SK-N-SH (cell line): ENCODE results near the gene CCDC40. TPM values are rescaled to one million over a fixed set of nuclear protein-coding genes. Genes with fewer than 3 reads are reported as not detected.

Experiments used
- CTCF ChIA-PET: fragments of 300-600, 350-600 bp; formaldehyde crosslinking; extraction: SDS; loops from one replicate; lab custom pipeline; 2021; lab: Yijun Ruan, JAX
- POLR2A ChIA-PET: fragments of 350-600 bp; sonication (Branson Sonifier 250); formaldehyde crosslinking; extraction: SDS; loops from one replicate; lab custom pipeline; 2020; ENCODE audit warnings: antibody characterized with exemption, inconsistent platforms; lab: Yijun Ruan, JAX
- DNase-seq: peaks from one replicate; pipeline ENCODE4 v3.0.0; 2012
- H2AFZ ChIP-seq: fragments of 200-600 bp; sonication (generic); 2 replicates; pipeline ENCODE4 v1.8.1; 2016; ENCODE audit warnings: antibody characterized with exemption, mild to moderate bottlenecking, low read depth
- H3F3A ChIP-seq: fragments of 200-600 bp; sonication (generic); replicated peaks from 2 replicates; pipeline ENCODE3; 2016; ENCODE audit warnings: antibody characterized with exemption, mild to moderate bottlenecking; ENCODE audit not compliant: insufficient read depth
- H3K27ac ChIP-seq, 2 experiments: fragments of 200-500 bp in 1 of 2; fragments of 200-600 bp in 1 of 2; sonication (Bioruptor generic) in 1 of 2; sonication (generic), shearing (Covaris generic) in 1 of 2; 2 replicates each; pipeline versions ENCODE4 v1.5.1 to v1.6.1; 2014 to 2016; ENCODE audit warnings: low read depth in 2 of 2, inconsistent platforms in 1 of 2, low read length in 1 of 2, mild to moderate bottlenecking in 1 of 2, mixed read lengths in 1 of 2
- H3K27me3 ChIP-seq: fragments of 200-600 bp; sonication (generic), shearing (Covaris generic); 2 replicates; pipeline ENCODE4 v1.6.1; 2016; ENCODE audit warnings: mixed run types; ENCODE audit not compliant: insufficient read depth
- H3K36me3 ChIP-seq, 2 experiments: fragments of 200-500 bp in 1 of 2; fragments of 200-600 bp in 1 of 2; sonication (Bioruptor generic) in 1 of 2; sonication (generic) in 1 of 2; replicated peaks in 1 of 2; 2 replicates each; pipeline versions ENCODE3 to v1.5.1; 2014 to 2016; ENCODE audit warnings: low read length in 1 of 2, mild to moderate bottlenecking in 1 of 2; ENCODE audit not compliant: insufficient read depth in 2 of 2, control insufficient read depth in 1 of 2
- H3K4me1 ChIP-seq, 2 experiments: fragments of 200-500 bp in 1 of 2; fragments of 200-600 bp in 1 of 2; sonication (Bioruptor generic) in 1 of 2; sonication (generic), shearing (Covaris generic) in 1 of 2; 2 replicates each; pipeline versions ENCODE4 v1.5.1 to v1.6.1; 2014 to 2016; ENCODE audit warnings: low read depth in 1 of 2, low read length in 1 of 2, mixed run types in 1 of 2; ENCODE audit not compliant: insufficient read depth in 2 of 2, control insufficient read depth in 1 of 2
- H3K4me2 ChIP-seq: fragments of 200-600 bp; sonication (generic), shearing (Covaris generic); 2 replicates; pipeline ENCODE4 v1.6.1; 2017; ENCODE audit warnings: mixed run types
- H3K4me3 ChIP-seq, 2 experiments: fragments of 200-500 bp in 1 of 2; fragments of 200-600 bp in 1 of 2; sonication (Bioruptor generic) in 1 of 2; sonication (generic), shearing (Covaris generic) in 1 of 2; 2 replicates each; pipeline versions ENCODE4 v1.5.1 to v1.8.1; 2014 to 2016; ENCODE audit warnings: low read depth in 2 of 2, inconsistent platforms in 1 of 2, low read length in 1 of 2, mild to moderate bottlenecking in 1 of 2, mixed read lengths in 1 of 2, moderate library complexity in 1 of 2
- H3K79me2 ChIP-seq: fragments of 200-600 bp; sonication (generic); 2 replicates; pipeline ENCODE4 v1.8.1; 2017; ENCODE audit warnings: mild to moderate bottlenecking; ENCODE audit not compliant: insufficient read depth
- H3K9ac ChIP-seq: fragments of 200-600 bp; sonication (generic); 2 replicates; pipeline ENCODE4 v1.6.1; 2017; ENCODE audit warnings: mixed run types
- H3K9me2 ChIP-seq: fragments of 200-600 bp; sonication (generic); 2 replicates; pipeline ENCODE4 v1.6.1; 2017; ENCODE audit warnings: mixed run types
- H3K9me3 ChIP-seq: fragments of 200-600 bp; sonication (generic); 2 replicates; pipeline ENCODE4 v1.6.1; 2017; ENCODE audit warnings: mixed run types, mild to moderate bottlenecking, moderate library complexity
- H4K20me1 ChIP-seq: fragments of 200-600 bp; sonication (generic); 2 replicates; pipeline ENCODE4 v1.6.1; 2017; ENCODE audit warnings: mild to moderate bottlenecking, mixed run types; ENCODE audit not compliant: insufficient read depth
- CHD2 ChIP-seq: fragments of 150-350 bp; IDR thresholded peaks from 2 replicates; pipeline ENCODE4 v1.6.1; 2018; ENCODE audit warnings: low read length; ENCODE audit not compliant: partially characterized antibody
- ELF1 ChIP-seq: IDR thresholded peaks from 2 replicates; pipeline ENCODE4 v1.4.0; 2012
- EP300 ChIP-seq, 2 experiments: IDR thresholded peaks; 2 replicates each; pipeline versions ENCODE4 v1.4.0 to v1.6.1; 2012; ENCODE audit warnings: borderline replicate concordance in 1 of 2, low read depth in 1 of 2, low read length in 1 of 2
- EZH2phosphoT487 ChIP-seq: fragments of 200-600 bp; sonication (generic); IDR thresholded peaks from 2 replicates; pipeline ENCODE4 v1.6.1; 2017; ENCODE audit warnings: low read depth, mixed run types, mild to moderate bottlenecking, antibody characterized with exemption, moderate library complexity, borderline replicate concordance
- FOSL2 ChIP-seq: IDR thresholded peaks from 2 replicates; pipeline ENCODE4 v1.4.0; 2012; ENCODE audit warnings: low read depth, mild to moderate bottlenecking, moderate library complexity, borderline replicate concordance
- FOXM1 ChIP-seq: IDR thresholded peaks from 2 replicates; pipeline ENCODE4 v1.4.0; 2012; ENCODE audit warnings: low read depth, mild to moderate bottlenecking
- GABPA ChIP-seq: IDR thresholded peaks from 2 replicates; pipeline ENCODE4 v1.4.0; 2012; ENCODE audit warnings: low read depth, mild to moderate bottlenecking
- NRF1 ChIP-seq: IDR thresholded peaks from 2 replicates; pipeline ENCODE4 v1.6.1; 2012; ENCODE audit warnings: low read depth, mild to moderate bottlenecking, low read length
- POLR2AphosphoS5 ChIP-seq: IDR thresholded peaks from 2 replicates; pipeline ENCODE4 v1.6.1; 2012; ENCODE audit warnings: low read depth, low read length
- RAD21 ChIP-seq: IDR thresholded peaks from 2 replicates; pipeline ENCODE4 v1.6.1; 2012; ENCODE audit warnings: mild to moderate bottlenecking, low read length
- RCOR1 ChIP-seq: fragments of 150-350 bp; IDR thresholded peaks from 2 replicates; pipeline ENCODE4 v1.6.1; 2017; ENCODE audit warnings: antibody characterized with exemption, low read length
- RFX5 ChIP-seq: IDR thresholded peaks from 2 replicates; pipeline ENCODE4 v1.6.1; 2012; ENCODE audit warnings: mild to moderate bottlenecking, improper control_type of control experiment, low read length
- RXRA ChIP-seq: IDR thresholded peaks from 2 replicates; pipeline ENCODE4 v1.4.0; 2012; ENCODE audit warnings: low read depth, mild to moderate bottlenecking, borderline replicate concordance
- SMC3 ChIP-seq: IDR thresholded peaks from 2 replicates; pipeline ENCODE4 v1.6.1; 2012; ENCODE audit warnings: low read depth, low read length, improper control_type of control experiment
- TCF12 ChIP-seq: IDR thresholded peaks from 2 replicates; pipeline ENCODE4 v1.4.0; 2012
- YY1 ChIP-seq: IDR thresholded peaks from 2 replicates; pipeline ENCODE4 v1.4.0; 2012; ENCODE audit warnings: low read depth, mild to moderate bottlenecking
- WGBS: methylation state at CpG from one replicate; pipeline ENCODE4 v1.1.6; 2017; ENCODE audit warnings: low lambda C conversion rate; 5-methylcytosine and 5-hydroxymethylcytosine counted together
- polyA plus RNA-seq, 3 experiments: library from polyadenylated mRNA; depleted of rRNA; stranded (reverse); fragments of >200 nt; gene quantifications; 2 replicates each; pipeline ENCODE4 v1.2.3, GENCODE V29; 2012
- TF ChIP-seq, protein P1 (sequence below): fragments of 150-350 bp; IDR thresholded peaks from 2 replicates; pipeline ENCODE4 v1.6.1; 2017; ENCODE audit warnings: antibody characterized with exemption, low read length, low read depth, borderline replicate concordance
- TF ChIP-seq, protein P2 (sequence below): IDR thresholded peaks from 2 replicates; pipeline ENCODE4 v1.4.0; 2012; ENCODE audit warnings: low read depth, borderline replicate concordance
- TF ChIP-seq, protein P3 (sequence below): IDR thresholded peaks from 2 replicates; pipeline ENCODE4 v1.4.0; 2012; ENCODE audit warnings: low read depth
- TF ChIP-seq, protein P4 (sequence below): IDR thresholded peaks from 2 replicates; pipeline ENCODE4; 2012

The CCDC40 gene
- polyA plus RNA-seq, 1 of the 3 experiments (the other 2 are of a cell fraction), result 17.3 TPM

DNA sequence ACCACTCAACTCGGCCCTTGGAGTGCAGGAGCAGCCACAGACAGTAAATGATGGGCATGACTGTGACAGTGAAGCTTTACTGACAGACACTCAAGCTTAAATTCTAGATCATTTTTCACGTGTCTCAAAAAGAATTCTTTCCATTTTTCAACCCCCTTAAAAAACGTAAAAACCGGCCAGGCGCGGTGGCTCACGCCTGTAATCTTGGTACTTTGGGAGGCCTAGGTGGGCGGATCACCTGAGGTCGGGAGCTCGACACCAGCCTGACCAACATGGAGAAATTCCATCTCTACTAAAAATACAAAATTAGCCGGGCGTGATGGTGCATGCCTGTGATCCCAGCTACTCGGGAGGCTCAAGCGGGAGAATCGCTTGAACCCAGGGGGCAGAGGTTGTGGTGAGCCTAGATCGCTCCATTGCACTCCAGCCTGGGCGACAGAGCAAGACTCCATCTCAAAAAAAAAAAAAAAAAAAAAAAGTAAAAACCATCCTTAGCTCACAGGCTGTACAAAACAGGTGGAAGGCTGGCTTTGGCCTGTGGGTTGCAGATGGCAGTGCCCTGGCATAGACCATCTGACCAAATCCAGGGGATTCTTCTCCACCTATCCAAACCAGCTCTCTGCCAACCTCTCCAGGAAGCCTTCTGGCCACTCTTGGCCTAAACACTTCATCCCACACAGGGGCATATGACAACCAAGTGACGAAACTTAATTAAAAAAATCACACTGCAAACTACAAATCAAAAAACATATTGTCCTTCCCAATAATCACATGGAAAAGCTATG lies 19.0 kb upstream of the CCDC40 start:
- H3K4me2 ChIP-seq, result no peak overlapping the region
- no peak overlapping the region for H3K27ac ChIP-seq
- ChIA-PET POLR2A (interaction anchor here (1.4 kb wide), 1 partner anchor 16 kb away, joined by 3 read pairs; no protein-coding TSS in a partner anchor), CTCF (interaction anchor here (1.1 to 2.3 kb wide), 5 partner anchors 9 to 25 kb away, joined by 3 to 23 read pairs (median 5); no protein-coding TSS in a partner anchor)
- H2AFZ ChIP-seq, result no peak overlapping the region
- H3K9ac ChIP-seq, result no peak overlapping the region
- no peak overlapping the region for H3K4me3 ChIP-seq
- H3K9me2 ChIP-seq, result no peaks in the 10 kb centered on the region
- H3K79me2 ChIP-seq, result peaks cover 63% of the 10 kb centered on the region
- H3K9me3 ChIP-seq, result peaks cover 8% of the 10 kb centered on the region; the same call in 1 of the 2 replicates
- H3K27me3 ChIP-seq, result no peaks in the 10 kb centered on the region
- DNase-seq, result peak; percentile 26
- peaks cover 9% of the 10 kb centered on the region in 2 experiments for H3K36me3 ChIP-seq
- H3F3A ChIP-seq, result peaks cover 12% of the 10 kb centered on the region
- 97% methylated on average over 18 of the region's 18 CpGs for WGBS
- no peaks in the 10 kb centered on the region for H3K4me1 ChIP-seq
- H4K20me1 ChIP-seq, result 0 out of 2 replicates have a peak, but pooled peaks cover 19% of the 10 kb centered on the region
- TF ChIP-seq EZH2phosphoT487 (no peak), POLR2AphosphoS5 (no peak), ELF1 (no peak), NRF1 (no peak), CHD2 (no peak), FOSL2 (no peak), FOXM1 (no peak), GABPA (no peak), SMC3 (no peak), RXRA (no peak), RAD21 (no peak), YY1 (no peak), RCOR1 (no peak), RFX5 (no peak), TCF12 (no peak), EP300 (IDR thresholded peaks at IDR 0.05; ENCODE audit: borderline replicate concordance in 1 of 2, low read depth in 1 of 2, low read length in 1 of 2) (no peak)
- TF ChIP-seq, protein P1, sequence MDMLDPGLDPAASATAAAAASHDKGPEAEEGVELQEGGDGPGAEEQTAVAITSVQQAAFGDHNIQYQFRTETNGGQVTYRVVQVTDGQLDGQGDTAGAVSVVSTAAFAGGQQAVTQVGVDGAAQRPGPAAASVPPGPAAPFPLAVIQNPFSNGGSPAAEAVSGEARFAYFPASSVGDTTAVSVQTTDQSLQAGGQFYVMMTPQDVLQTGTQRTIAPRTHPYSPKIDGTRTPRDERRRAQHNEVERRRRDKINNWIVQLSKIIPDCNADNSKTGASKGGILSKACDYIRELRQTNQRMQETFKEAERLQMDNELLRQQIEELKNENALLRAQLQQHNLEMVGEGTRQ, result no peak
- TF ChIP-seq, protein P2, sequence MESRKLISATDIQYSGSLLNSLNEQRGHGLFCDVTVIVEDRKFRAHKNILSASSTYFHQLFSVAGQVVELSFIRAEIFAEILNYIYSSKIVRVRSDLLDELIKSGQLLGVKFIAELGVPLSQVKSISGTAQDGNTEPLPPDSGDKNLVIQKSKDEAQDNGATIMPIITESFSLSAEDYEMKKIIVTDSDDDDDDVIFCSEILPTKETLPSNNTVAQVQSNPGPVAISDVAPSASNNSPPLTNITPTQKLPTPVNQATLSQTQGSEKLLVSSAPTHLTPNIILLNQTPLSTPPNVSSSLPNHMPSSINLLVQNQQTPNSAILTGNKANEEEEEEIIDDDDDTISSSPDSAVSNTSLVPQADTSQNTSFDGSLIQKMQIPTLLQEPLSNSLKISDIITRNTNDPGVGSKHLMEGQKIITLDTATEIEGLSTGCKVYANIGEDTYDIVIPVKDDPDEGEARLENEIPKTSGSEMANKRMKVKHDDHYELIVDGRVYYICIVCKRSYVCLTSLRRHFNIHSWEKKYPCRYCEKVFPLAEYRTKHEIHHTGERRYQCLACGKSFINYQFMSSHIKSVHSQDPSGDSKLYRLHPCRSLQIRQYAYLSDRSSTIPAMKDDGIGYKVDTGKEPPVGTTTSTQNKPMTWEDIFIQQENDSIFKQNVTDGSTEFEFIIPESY, result no peak
- TF ChIP-seq, protein P3, sequence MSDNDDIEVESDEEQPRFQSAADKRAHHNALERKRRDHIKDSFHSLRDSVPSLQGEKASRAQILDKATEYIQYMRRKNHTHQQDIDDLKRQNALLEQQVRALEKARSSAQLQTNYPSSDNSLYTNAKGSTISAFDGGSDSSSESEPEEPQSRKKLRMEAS, result no peak
- TF ChIP-seq, protein P4, sequence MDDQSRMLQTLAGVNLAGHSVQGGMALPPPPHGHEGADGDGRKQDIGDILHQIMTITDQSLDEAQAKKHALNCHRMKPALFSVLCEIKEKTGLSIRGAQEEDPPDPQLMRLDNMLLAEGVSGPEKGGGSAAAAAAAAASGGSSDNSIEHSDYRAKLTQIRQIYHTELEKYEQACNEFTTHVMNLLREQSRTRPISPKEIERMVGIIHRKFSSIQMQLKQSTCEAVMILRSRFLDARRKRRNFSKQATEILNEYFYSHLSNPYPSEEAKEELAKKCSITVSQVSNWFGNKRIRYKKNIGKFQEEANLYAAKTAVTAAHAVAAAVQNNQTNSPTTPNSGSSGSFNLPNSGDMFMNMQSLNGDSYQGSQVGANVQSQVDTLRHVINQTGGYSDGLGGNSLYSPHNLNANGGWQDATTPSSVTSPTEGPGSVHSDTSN, result no peak
